Osteoblast (primary cell): Measurements from ENCODE around the gene VIT. TPM values are rescaled to one million over a fixed set of nuclear protein-coding genes. Genes with fewer than 3 reads are reported as not detected.

ENCODE experiments used
- DNase-seq: peaks from one replicate; pipeline ENCODE4 v3.0.0; 2011; ENCODE audit warnings: low spot score, mixed read lengths; ENCODE audit not compliant: insufficient read length; ENCODE audit errors: missing footprints
- H2AFZ ChIP-seq: 2 replicates; pipeline ENCODE4 v1.6.0; 2011; ENCODE audit warnings: mild to moderate bottlenecking, low read length
- H3K27ac ChIP-seq: 2 replicates; pipeline ENCODE4 v1.5.1; 2011; ENCODE audit warnings: mild to moderate bottlenecking, low read depth, low read length, moderate library complexity
- H3K27me3 ChIP-seq: 2 replicates; pipeline ENCODE4 v1.6.0; 2012; ENCODE audit warnings: mild to moderate bottlenecking, control low read depth, inconsistent platforms, low read length, moderate library complexity; ENCODE audit not compliant: insufficient read depth
- H3K36me3 ChIP-seq: 2 replicates; pipeline ENCODE4 v1.5.1; 2011; ENCODE audit warnings: mild to moderate bottlenecking, low read length, control low read depth, moderate library complexity; ENCODE audit not compliant: insufficient read depth
- H3K4me1 ChIP-seq: 2 replicates; pipeline ENCODE4 v1.5.1; 2011; ENCODE audit warnings: mild to moderate bottlenecking, low read length, control low read depth, moderate library complexity; ENCODE audit not compliant: insufficient read depth
- H3K4me2 ChIP-seq: 2 replicates; pipeline ENCODE4 v1.6.0; 2011; ENCODE audit warnings: mild to moderate bottlenecking, low read length; ENCODE audit not compliant: insufficient read depth
- H3K4me3 ChIP-seq: fragments of 200-600 bp; sonication (generic); 3 replicates; pipeline ENCODE4 v1.5.1; 2012; ENCODE audit warnings: mild to moderate bottlenecking, low read length, inconsistent platforms; ENCODE audit not compliant: insufficient read depth
- H3K79me2 ChIP-seq: 2 replicates; pipeline ENCODE4 v1.6.0; 2012; ENCODE audit warnings: mild to moderate bottlenecking, low read length, control low read depth, inconsistent platforms; ENCODE audit not compliant: insufficient read depth
- H3K9me3 ChIP-seq: 2 replicates; pipeline ENCODE4 v1.5.1; 2011; ENCODE audit warnings: low read depth, low read length, control low read depth
- H4K20me1 ChIP-seq: 2 replicates; pipeline ENCODE4 v1.6.0; 2012; ENCODE audit warnings: mild to moderate bottlenecking, low read length, control low read depth; ENCODE audit not compliant: insufficient read depth
- CTCF ChIP-seq: IDR thresholded peaks from 2 replicates; pipeline ENCODE4 v1.5.1; 2011; ENCODE audit warnings: mild to moderate bottlenecking, low read depth, low read length, moderate library complexity; ENCODE audit errors: extremely low read depth
- total RNA-seq: library from RNA; depleted of rRNA; stranded (reverse); fragments of >200 nt; gene quantifications from 2 replicates; pipeline ENCODE4 v1.2.3, GENCODE V29; 2012

VIT gene
- total RNA-seq, 1 donor = 31.1 TPM

- Histone ChIP-seq H3K79me2 (no peaks in the 10 kb centered on the region), H3K27ac (no peak overlapping the region), H3K4me2 (no peak overlapping the region), H2AFZ (no peak overlapping the region), H3K4me3 (no peak overlapping the region), H3K9me3 (no peaks in the 10 kb centered on the region), H3K4me1 (no peaks in the 10 kb centered on the region), H3K36me3 (no peaks in the 10 kb centered on the region), H4K20me1 (no peaks in the 10 kb centered on the region), H3K27me3 (no peaks in the 10 kb centered on the region)
- DNase-seq = peak; percentile 13
- no peak for TF ChIP-seq CTCF
These were observed 110.8 kb downstream of the VIT start for GRCh38 chr2:36807223-36807886.

DNA sequence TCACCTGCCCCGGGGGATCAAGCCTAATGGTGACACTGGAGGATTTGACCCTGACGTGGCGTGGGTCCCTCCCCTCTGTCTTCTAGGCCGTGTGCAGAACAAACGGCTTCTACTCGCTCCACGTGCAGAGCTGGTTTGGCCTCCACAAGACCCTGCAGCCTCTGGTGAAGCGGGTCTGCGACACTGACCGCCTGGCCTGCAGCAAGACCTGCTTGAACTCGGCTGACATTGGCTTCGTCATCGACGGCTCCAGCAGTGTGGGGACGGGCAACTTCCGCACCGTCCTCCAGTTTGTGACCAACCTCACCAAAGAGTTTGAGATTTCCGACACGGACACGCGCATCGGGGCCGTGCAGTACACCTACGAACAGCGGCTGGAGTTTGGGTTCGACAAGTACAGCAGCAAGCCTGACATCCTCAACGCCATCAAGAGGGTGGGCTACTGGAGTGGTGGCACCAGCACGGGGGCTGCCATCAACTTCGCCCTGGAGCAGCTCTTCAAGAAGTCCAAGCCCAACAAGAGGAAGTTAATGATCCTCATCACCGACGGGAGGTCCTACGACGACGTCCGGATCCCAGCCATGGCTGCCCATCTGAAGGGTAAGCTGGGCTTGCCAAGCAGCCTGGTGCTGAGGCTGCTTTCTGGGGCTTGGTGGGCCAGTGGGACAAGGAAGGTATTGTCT lies 112.0 kb downstream of the VIT start:
- H2AFZ ChIP-seq = no peak overlapping the region
- H3K4me2 ChIP-seq = no peak overlapping the region
- no peak overlapping the region for H3K27ac ChIP-seq
- no peak overlapping the region for H3K4me3 ChIP-seq
- H3K27me3 ChIP-seq = no peaks in the 10 kb centered on the region
- H3K79me2 ChIP-seq = no peaks in the 10 kb centered on the region
- DNase-seq = peak; percentile 37
- H3K4me1 ChIP-seq = no peaks in the 10 kb centered on the region
- no peak for TF ChIP-seq CTCF
- H3K9me3 ChIP-seq = no peaks in the 10 kb centered on the region
- H4K20me1 ChIP-seq = no peaks in the 10 kb centered on the region
- H3K36me3 ChIP-seq = no peaks in the 10 kb centered on the region

DNA sequence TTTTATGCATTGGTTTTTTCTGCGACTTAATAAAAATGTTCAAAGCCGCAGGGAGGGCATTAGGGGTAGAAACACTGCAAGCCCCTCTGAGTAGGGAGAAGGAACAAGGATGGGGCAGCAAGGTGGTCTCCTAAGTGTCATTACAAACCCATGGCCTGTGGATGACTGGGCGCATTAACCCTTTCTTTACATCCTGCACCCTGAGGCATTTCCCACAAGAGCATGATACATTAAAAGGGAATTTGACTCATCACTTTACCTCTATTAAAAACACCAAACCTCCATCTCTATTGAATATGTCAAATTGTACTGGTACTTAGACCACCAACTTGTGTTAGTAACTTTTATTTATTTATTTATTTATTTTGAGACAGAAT lies 112.5 kb downstream of the VIT start:
- H2AFZ ChIP-seq = no peak overlapping the region
- H3K4me2 ChIP-seq = no peak overlapping the region
- H3K4me3 ChIP-seq = no peak overlapping the region
- no peak for TF ChIP-seq CTCF
- H4K20me1 ChIP-seq = no peaks in the 10 kb centered on the region
- DNase-seq = no peak
- no peak overlapping the region for H3K27ac ChIP-seq
- no peaks in the 10 kb centered on the region for H3K4me1 ChIP-seq
- H3K79me2 ChIP-seq = no peaks in the 10 kb centered on the region
- no peaks in the 10 kb centered on the region for H3K27me3 ChIP-seq
- H3K9me3 ChIP-seq = no peaks in the 10 kb centered on the region
- H3K36me3 ChIP-seq = no peaks in the 10 kb centered on the region

- H3K27ac ChIP-seq = no peak overlapping the region
- no peak for TF ChIP-seq CTCF
- H4K20me1 ChIP-seq = no peaks in the 10 kb centered on the region
- no peak overlapping the region for H3K4me2 ChIP-seq
- no peaks in the 10 kb centered on the region for H3K27me3 ChIP-seq
- no peaks in the 10 kb centered on the region for H3K4me1 ChIP-seq
- no peak overlapping the region for H3K4me3 ChIP-seq
- no peaks in the 10 kb centered on the region for H3K79me2 ChIP-seq
- no peaks in the 10 kb centered on the region for H3K9me3 ChIP-seq
- no peak overlapping the region for H2AFZ ChIP-seq
- no peaks in the 10 kb centered on the region for H3K36me3 ChIP-seq
- no peak for DNase-seq
These were observed 114.6 kb downstream of the VIT start for GRCh38 chr2:36811071-36811470.
